NCI-H1417 (cell line): ENCODE data around the gene STIM2.
A peak's percentile ranks its signal among the peaks of the same experiment; 100 is the strongest.

Experiments used
- DNase-seq, 3 experiments: peaks; one replicate each; lab custom pipeline; 2025; lab: John Stamatoyannopoulos, UW

Gene STIM2

DNA sequence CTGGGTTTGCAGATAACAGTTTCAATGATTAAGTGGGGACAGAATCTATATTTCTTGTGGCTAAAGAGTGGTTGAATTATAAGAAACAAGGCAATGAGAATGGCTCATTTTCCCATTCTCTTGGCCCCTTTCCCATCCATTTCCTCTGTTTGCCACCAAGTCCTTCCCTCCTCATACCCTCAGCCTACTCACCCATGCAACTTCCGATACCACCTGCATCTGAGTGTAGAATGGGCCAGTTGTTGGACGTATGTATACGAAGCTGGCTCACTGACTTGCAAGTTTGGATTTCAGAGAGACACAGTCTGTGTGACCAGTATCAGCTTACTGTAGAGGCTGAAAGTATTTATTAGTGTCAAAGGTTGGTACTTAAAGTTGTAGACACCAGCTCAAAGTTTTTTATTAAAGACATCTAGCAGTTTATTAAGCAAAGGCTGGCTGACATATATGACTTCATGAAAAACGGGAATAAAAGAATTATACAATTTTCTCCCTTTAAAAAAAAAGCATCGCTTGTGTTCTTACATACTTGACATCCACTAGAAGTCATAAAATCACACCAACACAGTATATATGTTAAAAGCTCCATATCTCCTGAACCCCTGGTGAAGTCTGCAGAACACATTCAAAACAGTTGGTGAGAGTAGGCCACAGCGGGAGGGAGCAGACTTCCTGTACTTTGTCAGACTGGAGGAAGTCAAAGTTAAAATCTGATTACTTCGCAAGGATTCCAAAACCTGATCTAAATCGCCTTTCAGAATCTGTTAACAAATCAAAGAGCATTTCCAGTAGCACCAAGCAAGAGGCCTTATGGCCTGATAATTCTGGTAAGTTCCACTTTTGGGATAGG is 22.4 kb upstream of the STIM2 start:
- no peak for DNase-seq

DNA sequence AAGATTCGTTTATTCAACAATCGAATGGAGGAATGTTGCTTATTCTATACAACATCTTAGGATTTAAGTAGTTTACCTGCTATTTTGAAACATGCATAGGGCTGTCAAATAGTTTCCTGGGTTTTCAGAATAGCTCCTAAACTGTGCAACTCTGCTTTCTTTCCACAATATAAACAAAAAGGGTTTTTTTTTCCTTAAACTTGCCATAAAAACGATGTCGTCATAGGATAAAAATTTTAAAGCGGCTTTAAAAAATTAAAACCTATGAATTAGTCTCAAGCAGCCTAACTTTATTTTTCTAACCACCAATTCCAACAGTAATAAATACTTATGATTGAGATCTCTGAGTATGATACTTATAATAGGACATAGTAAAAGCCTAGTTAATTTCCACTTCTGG is 21.6 kb upstream of the STIM2 start:
- DNase-seq = no peak

DNA sequence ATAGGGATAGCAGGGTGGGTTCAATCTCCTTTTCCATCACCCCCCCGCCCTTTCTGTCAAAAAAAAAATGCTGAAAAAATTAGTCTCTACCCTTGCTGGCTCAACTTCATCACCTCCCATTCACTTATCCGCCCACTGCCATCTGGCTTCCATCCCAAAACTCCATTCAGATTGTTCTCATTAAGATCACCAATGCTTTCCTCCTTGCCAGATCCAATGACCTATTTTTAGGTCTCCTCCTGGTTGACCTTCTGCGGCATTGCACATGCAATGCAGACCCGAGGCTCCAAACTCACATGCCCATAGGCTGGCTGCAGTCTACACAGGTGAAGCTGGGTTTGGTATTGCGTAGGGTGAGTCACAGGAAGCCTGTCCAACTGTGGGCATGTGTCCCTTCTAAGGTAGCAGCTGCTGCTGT is 21.1 kb upstream of the STIM2 start:
- no peak for DNase-seq

DNA sequence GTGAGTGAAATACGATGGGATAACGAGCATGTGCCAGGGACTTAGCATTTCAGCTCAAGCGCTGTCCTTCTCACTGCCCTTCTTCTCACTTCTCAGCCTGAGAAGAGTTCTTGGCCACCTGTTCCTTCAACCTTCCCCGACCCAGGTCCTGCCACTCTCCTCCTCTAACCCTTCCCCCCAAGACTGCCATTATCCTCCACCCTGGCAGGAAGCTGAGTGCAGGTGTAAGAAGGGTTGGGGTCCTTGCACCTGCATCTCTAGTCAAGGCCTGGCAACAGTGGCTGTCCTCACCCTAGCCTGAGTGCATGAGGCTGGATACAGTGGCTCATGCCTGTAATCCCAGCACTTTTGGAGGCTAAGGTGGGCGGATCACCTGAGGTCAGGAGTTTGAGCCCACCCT is 19.9 kb upstream of the STIM2 start:
- DNase-seq = no peak

DNA sequence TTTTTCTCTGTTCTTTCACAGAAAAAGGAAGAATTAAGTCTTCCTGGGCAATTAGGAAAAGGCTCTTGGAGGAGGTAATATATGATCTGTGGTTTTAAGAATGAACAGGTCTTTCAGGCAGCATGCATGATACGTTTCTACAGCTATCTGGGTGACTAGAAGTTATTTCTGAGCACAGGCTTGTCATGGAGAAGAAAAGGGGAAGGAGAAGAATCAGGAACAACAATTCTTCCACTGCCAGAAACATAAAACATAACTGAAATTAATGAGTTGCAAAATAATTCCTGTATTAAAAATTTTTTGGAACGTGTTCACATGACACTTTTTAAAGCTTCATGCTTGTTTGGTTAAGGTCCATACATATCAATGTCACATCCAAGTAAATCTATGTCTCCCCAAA is 17.7 kb upstream of the STIM2 start:
- no peak for DNase-seq

DNA sequence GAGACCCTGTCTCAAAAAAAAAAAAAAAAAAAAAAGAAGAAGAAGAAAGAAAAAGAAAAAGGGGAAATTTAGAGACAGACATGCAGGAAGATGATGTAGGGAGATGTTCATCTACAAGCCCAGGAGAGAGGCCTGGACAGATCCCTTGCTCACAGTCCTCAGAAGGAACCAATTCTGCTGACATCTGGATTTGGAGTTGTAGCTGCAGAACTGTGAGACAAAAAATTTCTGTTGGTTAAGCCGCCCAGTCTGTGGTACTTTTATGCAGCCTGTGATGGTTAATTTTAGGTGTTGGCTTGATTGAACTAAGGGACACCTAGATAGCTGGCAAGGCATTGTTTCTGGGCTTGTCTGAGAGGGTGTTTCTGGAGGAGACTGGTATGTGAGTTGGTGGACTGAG is 10.1 kb upstream of the STIM2 start:
- no peak for DNase-seq

DNA sequence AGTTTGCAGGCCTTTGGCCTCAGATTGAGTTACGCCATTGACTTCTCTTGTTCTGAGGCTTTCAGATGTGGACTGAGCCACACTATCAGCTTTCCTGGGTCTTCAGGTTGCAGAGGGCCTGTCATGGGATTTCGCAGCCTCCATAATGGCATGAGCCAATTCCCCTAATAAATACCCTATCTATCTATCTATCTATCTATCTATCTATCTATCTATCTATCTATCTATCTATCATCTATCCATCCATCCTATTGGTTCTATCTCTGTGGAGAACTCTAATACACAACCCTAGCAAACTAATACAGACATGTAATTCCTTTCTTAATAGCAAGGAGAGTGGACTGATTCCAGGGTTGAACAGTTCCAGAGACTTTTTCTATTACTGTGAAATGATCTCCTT is 9.5 kb upstream of the STIM2 start:
- no peak for DNase-seq

- peak; percentile 32 to 47 (median 44) for DNase-seq
Measured at GRCh38 chr4:26854701-26855100, 5.9 kb upstream of the STIM2 start.

DNA sequence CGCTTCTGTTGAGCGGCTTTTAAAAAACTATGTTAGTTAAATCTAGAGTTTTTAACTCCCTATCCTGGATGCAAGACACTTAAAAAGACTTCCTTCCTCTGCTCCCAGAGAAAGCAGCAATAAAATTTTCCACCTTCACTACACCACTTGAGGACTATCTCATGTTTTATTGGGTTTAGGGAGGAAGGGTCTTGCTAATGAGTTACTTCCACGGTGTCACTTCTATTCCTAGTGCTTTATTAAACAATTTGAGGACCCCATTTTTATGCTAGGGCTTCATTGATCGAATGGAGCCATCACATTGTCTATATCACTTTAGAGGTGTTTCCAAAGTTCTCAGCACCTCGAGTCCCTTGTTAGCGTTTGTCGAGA is 3.7 kb upstream of the STIM2 start:
- DNase-seq = no peak

- DNase-seq = peak; percentile 90 to 92 (median 92)
Measured at GRCh38 chr4:26857278-26858034, 3.2 kb upstream of the STIM2 start.

DNA sequence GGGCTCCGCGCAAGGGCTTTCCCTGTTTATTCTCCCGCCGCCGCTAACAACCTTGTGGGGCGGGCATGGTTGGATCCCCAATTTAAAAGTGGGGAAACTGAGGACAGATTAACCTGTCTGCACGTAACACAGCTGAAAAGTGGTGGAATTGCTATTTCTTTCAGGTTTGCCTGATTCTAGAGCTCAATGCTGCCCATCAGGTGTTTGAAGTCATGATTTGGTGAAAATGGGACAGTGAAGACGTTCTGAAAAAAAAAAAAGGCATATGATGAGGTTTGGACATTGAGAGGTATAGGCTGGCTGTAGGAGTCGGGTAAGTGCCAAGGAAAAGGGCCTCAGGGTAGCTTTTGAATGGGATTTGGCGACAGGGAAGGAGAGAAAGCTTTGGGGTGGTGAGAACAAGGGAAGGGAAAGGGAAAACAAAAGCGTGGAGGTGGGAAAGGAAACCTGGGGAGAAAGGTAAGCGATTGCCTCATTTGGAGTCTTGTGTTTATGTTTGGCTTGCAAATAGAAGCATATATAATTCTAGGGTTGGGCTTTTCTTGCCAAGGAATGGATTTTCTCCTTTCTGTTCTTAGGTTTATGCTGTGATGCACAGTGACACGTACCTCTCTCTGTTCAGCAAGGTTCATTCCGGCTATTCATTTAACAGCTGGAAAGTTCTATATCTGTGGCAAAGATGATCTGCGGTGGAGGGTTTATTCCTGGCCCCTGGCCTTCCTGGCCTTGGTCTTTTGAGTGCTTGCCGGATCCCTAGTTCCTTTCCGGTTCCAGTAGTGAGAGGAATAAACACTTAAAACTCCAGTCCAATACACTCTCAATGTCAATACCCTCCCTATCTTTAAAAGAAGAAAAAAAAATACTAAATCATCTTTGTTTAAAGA is 2.4 kb upstream of the STIM2 start:
- DNase-seq = peak; percentile 22 to 72 (median 22)

- peak; percentile 18 to 57 (median 23) for DNase-seq
Measured at GRCh38 chr4:26858947-26859401, 1.7 kb upstream of the STIM2 start.

- peak in 1 of 3 experiments; percentile 53 for DNase-seq
Measured at GRCh38 chr4:26859762-26860156, 882 bp upstream of the STIM2 start.

DNA sequence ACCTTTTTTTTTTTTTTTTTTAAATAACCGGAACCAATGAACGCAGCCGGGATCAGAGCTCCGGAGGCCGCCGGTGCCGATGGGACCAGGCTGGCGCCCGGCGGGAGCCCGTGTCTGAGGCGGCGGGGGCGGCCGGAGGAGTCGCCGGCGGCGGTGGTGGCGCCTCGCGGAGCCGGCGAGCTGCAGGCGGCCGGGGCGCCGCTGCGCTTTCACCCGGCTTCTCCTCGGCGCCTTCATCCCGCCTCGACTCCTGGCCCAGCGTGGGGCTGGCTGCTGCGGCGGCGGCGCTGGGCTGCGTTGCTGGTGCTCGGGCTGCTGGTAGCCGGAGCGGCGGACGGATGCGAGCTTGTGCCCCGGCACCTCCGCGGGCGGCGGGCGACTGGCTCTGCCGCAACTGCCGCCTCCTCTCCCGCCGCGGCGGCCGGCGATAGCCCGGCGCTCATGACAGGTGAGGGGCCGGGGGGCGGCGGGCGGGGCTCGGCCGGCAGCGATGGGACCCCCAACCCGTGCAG is 337 bp downstream of the STIM2 start:
- peak in 2 of 3 experiments; percentile 76 to 88 for DNase-seq

- peak; percentile 81 to 90 (median 86) for DNase-seq
Measured at GRCh38 chr4:26861434-26862186, 969 bp downstream of the STIM2 start.

DNA sequence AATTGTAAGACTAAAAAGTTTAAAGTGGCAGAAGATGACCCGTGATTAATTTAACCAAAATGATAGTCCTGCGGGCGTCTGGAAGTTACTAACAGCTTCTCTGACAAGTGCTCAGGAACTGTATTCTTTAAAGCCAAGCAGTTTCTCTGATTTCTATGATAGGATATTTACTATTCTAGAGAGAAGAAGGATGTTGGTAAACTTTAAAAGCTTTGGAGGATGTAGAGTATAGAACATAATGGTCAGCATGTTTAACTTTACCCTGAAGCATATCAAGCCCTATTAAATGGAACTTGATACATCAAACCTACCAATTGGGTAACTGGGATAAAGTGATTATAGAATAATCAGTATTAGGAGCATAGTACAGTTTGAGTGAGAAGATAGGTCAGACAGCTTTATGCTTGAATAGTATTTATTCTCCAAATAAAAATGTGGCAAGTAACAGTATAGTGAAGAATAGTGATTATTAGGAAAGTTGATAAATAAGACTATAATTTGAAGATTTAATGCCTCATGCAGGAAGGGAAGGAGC is 1.8 kb downstream of the STIM2 start:
- DNase-seq = peak in 2 of 3 experiments; percentile 3 to 46

GRCh38 chr4:26863512-26863911 is 2.9 kb downstream of the STIM2 start:
- DNase-seq = no peak

GRCh38 chr4:26864899-26865298 is 4.3 kb downstream of the STIM2 start:
- DNase-seq = no peak

DNA sequence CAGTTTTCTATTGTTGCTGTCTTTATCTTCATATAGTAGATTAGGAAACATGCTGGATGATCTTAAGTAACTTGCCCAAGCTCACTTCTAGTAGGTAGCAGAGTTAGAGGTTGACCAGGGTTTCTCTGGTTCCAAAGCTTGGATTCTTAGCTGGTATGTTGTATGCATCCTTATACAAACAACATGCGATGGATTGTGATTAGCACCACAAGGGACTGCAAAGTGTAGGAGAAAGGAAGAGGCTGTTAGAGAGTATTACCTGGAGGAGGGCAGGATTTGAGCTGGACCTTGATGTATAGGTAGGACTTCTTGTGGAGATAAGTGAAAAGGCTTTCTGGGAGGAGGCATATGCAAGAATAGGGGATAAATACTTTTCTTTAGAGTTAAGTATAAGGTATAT is 5.6 kb downstream of the STIM2 start:
- no peak for DNase-seq

GRCh38 chr4:26866781-26867180 is 6.1 kb downstream of the STIM2 start:
- no peak for DNase-seq
